GM18508 (cell line): Measurements from ENCODE around the gene CAB39L.
"Not testable (repeated sequence)": the region's sequence is repeated elsewhere in the genome, so short reads cannot be mapped to it uniquely, and the experiment has no call there.

Experiments
- ATAC-seq: cut with Tn5 transposase; IDR thresholded peaks from one replicate; pipeline ENCODE4 v1.9.1; 2021; ENCODE audit warnings: moderate number of reproducible peaks; ENCODE audit not compliant: insufficient read depth, unreplicated experiment

Gene CAB39L

GRCh38 chr13:49354719-49355118, 89.1 kb downstream of the CAB39L start:
- no peak for ATAC-seq

- ATAC-seq, result no peak
Observed at GRCh38 chr13:49353908-49354307, 90.0 kb downstream of the CAB39L start.

- no peak for ATAC-seq
Observed at GRCh38 chr13:49351871-49352270, 92.0 kb downstream of the CAB39L start.

- no peak for ATAC-seq
Observed at GRCh38 chr13:49348751-49349150, 95.1 kb downstream of the CAB39L start.

GRCh38 chr13:49347650-49348385, 96.0 kb downstream of the CAB39L start:
- ATAC-seq, result no peak

GRCh38 chr13:49346460-49346859, 97.4 kb downstream of the CAB39L start:
- no peak for ATAC-seq

GRCh38 chr13:49343731-49344130, 100.1 kb downstream of the CAB39L start:
- no peak for ATAC-seq

GRCh38 chr13:49343255-49343654, 100.6 kb downstream of the CAB39L start:
- ATAC-seq, result no peak

GRCh38 chr13:49342454-49342853, 101.4 kb downstream of the CAB39L start:
- ATAC-seq, result no peak

- ATAC-seq, result no peak
Observed at GRCh38 chr13:49341941-49342340, 101.9 kb downstream of the CAB39L start.

- no peak for ATAC-seq
Observed at GRCh38 chr13:49341517-49341916, 102.3 kb downstream of the CAB39L start.

- ATAC-seq, result no peak
Observed at GRCh38 chr13:49340161-49340560, 103.7 kb downstream of the CAB39L start.

GRCh38 chr13:49336655-49337054, 107.2 kb downstream of the CAB39L start:
- no peak for ATAC-seq

- no peak for ATAC-seq
Observed at GRCh38 chr13:49330546-49330864, 113.4 kb downstream of the CAB39L start.

GRCh38 chr13:49329831-49330545, 113.9 kb downstream of the CAB39L start:
- ATAC-seq, result no peak

- not testable (repeated sequence) for ATAC-seq
Observed at GRCh38 chr13:49327145-49327544, 116.7 kb downstream of the CAB39L start.

- no peak for ATAC-seq
Observed at GRCh38 chr13:49326222-49326917, 117.5 kb downstream of the CAB39L start.

- no peak for ATAC-seq
Observed at GRCh38 chr13:49323344-49323743, 120.5 kb downstream of the CAB39L start.

GRCh38 chr13:49322702-49323101, 121.2 kb downstream of the CAB39L start:
- ATAC-seq, result no peak

GRCh38 chr13:49320975-49321374, 122.9 kb downstream of the CAB39L start:
- ATAC-seq, result no peak

- no peak for ATAC-seq
Observed at GRCh38 chr13:49319951-49320350, 123.9 kb downstream of the CAB39L start.
